Astrocyte of the cerebellum (primary cell): Measurements from ENCODE around the gene ITGAE.

ENCODE experiments used
- DNase-seq: peaks from one replicate; pipeline ENCODE4 v3.0.0-alpha.2; 2011; ENCODE audit warnings: low read depth
- H3K4me3 ChIP-seq: 2 replicates; pipeline ENCODE4 v1.5.1; 2011; ENCODE audit warnings: mild to moderate bottlenecking, low read depth, low read length, moderate library complexity
- in situ Hi-C: cut with HindIII; loops from 2 replicates; pipeline ENCODE4 v1.10.0; 2017; ENCODE audit warnings: low sequenced_read_pairs
- TF ChIP-seq, protein P1 (sequence below): IDR thresholded peaks from 2 replicates; pipeline ENCODE4 v1.5.1; 2012; ENCODE audit warnings: low read length, low read depth, moderate library complexity, mild to moderate bottlenecking; ENCODE audit errors: missing control alignments

ITGAE gene

DNA sequence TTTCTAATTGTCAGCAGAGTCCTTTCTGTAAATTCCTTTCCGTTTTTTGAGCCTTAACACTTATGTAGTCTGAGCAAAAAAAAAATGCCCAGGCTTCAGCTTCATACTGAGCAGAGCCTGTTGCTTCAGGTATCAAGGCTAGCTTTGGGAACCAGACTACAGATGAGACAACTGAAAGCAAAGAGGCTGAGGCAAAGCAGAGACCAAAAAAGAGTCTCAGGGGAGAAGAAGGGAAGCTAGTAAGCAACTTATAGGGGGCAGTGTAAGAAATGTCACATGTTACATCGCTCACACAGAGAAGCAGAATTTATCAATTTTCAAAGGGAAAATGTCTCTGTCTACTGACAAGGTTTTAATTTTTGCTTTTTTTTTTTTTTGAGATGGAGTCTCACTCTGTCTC lies 73.9 kb downstream of the ITGAE start:
- in situ Hi-C loops = no loop called here
- TF ChIP-seq, protein P1, sequence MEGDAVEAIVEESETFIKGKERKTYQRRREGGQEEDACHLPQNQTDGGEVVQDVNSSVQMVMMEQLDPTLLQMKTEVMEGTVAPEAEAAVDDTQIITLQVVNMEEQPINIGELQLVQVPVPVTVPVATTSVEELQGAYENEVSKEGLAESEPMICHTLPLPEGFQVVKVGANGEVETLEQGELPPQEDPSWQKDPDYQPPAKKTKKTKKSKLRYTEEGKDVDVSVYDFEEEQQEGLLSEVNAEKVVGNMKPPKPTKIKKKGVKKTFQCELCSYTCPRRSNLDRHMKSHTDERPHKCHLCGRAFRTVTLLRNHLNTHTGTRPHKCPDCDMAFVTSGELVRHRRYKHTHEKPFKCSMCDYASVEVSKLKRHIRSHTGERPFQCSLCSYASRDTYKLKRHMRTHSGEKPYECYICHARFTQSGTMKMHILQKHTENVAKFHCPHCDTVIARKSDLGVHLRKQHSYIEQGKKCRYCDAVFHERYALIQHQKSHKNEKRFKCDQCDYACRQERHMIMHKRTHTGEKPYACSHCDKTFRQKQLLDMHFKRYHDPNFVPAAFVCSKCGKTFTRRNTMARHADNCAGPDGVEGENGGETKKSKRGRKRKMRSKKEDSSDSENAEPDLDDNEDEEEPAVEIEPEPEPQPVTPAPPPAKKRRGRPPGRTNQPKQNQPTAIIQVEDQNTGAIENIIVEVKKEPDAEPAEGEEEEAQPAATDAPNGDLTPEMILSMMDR = no peak
- H3K4me3 ChIP-seq = no peak overlapping the region
- DNase-seq = no peak

DNA sequence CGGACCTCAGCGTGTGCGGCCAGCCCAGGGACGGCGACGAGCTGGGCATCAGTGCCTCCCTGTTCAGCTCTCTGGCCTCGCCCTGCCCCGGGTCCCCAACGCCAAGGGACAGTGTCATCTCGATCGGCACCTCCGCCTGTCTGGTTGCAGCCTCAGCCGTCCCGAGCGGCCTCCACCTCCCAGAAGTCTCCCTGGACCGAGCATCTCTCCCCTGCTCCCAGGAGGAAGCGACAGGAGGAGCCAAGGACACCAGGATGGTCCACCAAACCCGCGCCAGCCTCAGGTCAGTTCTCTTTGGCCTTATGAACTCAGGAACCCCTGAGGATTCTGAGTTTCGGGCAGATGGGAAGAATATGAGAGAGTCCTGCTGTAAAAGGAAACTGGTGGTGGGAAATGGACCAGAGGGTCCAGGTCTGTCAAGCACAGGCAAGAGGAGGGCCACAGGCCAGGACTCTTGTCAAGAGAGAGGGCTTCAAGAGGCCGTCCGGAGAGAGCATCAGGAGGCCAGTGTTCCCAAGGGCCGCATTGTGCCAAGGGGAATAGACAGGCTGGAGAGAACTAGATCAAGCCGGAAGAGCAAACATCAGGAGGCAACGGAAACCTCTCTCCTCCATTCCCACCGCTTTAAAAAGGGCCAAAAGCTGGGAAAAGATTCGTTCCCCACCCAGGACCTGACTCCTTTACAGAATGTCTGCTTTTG lies 76.5 kb downstream of the ITGAE start:
- TF ChIP-seq, protein P1 = no peak
- no peak for DNase-seq
- peak overlapping the region; percentile 78 for H3K4me3 ChIP-seq
- in situ Hi-C loops = no loop called here

DNA sequence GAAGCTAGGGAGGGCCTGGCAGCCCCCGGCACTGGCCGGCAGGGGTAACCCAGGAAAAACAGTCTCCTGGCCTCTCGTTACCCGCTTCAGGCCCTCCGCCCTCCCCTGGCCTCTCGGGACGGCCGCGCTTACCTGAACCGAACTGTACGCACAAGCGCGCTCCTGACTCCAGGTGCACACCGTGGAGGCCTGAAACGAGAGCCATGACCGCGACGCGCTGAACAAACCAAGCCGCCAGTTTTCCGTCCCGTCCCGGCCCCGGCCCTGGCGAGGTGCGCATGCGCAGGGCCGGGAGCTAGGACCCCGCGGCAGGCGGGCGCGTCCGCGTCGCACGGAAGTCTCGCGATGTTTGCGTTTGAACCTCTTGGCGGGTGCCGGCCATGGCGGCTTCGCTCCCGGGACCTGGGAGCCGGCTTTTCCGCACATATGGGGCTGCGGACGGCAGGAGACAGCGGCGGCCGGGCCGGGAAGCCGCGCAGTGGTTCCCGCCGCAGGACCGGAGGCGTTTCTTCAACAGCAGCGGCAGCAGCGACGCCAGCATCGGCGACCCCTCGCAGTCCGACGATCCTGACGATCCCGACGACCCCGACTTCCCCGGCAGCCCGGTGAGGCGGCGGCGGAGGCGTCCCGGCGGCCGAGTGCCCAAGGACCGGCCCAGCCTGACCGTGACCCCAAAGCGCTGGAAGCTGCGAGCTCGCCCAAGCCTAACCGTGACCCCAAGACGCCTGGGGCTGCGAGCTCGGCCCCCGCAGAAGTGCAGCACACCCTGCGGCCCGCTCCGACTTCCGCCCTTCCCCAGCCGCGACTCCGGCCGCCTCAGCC lies 77.2 kb downstream of the ITGAE start, which contains the start of gene HASPIN:
TSS of gene HASPIN (plus strand) at position 348 of the 822 bp plus-strand sequence. CDS start at position 381, 33 bp downstream.
- TF ChIP-seq, protein P1 = peak; percentile 33
- in situ Hi-C loops = no loop called here
- DNase-seq = peak; percentile 65
- H3K4me3 ChIP-seq = peak within 1 kb of the TSS; percentile 78

DNA sequence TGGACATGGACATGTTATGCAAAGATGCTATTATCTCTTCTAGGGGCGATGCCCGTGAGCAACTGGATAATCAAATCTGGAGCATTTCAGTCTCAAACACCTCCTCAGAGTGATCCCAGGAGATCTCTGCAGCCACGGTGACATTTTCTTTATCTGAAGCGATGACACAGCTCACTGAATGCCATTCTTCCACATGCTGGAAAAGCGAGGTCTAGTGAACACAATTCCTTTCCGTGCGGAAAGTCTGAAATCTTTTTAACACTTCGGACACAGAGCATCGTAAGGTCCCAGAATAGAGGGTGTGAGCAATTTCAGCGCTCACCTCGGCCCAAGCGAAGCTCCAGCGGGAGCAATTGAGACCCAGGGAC lies 77.8 kb downstream of the ITGAE start:
- H3K4me3 ChIP-seq = peak overlapping the region; percentile 78
- TF ChIP-seq, protein P1 = no peak
- in situ Hi-C loops = no loop called here
- no peak for DNase-seq

DNA sequence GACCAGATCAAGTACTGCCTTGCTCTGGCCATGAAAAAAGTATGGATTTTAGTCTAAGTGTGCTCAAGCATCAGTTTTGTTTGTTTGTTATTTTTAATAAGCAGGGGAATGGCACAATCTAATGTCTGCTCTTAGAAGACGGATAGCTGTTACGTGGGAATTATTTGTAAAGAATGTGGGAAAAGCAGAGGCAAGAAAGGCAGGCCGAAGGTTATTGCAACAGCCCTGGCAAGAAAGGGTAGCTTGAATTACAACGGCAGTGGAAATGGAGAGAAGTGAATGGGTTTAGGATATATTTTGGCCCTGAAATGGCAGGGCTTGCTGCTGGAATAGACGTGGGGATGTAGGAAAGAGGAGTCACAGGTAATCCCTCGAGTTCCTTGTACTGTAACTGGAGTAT lies 78.3 kb downstream of the ITGAE start:
- in situ Hi-C loops = no loop called here
- TF ChIP-seq, protein P1 = no peak
- DNase-seq = no peak
- peak overlapping the region; percentile 78 for H3K4me3 ChIP-seq

DNA sequence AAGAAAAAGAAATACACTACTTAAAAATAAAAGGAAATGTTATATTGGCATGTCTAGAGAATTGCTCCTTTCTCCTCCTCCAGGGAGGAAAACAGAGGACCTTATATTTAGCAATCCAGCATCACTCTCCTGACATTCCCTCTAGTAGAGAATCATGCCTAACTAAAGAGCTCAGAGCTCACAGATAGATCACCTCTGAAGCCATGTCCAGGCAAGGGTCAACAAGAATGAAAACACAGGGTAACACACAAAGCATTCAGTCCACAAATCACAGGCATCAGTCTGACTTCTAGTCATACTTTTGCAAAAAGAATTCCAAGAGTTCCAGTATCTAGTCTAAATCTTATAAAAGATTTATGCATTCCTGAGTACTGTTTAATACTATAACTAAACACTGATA lies 81.7 kb downstream of the ITGAE start:
- no peak overlapping the region for H3K4me3 ChIP-seq
- DNase-seq = no peak
- in situ Hi-C loops = no loop called here
- TF ChIP-seq, protein P1 = no peak
